ENCODE measurements around the gene TSSK2.
A peak's percentile ranks its signal among the peaks of the same experiment; 100 is the strongest.

GRCh38 chr22:19168088-19168890 is 37.2 kb downstream of the TSSK2 start:
- TF ChIP-seq, protein P1, sequence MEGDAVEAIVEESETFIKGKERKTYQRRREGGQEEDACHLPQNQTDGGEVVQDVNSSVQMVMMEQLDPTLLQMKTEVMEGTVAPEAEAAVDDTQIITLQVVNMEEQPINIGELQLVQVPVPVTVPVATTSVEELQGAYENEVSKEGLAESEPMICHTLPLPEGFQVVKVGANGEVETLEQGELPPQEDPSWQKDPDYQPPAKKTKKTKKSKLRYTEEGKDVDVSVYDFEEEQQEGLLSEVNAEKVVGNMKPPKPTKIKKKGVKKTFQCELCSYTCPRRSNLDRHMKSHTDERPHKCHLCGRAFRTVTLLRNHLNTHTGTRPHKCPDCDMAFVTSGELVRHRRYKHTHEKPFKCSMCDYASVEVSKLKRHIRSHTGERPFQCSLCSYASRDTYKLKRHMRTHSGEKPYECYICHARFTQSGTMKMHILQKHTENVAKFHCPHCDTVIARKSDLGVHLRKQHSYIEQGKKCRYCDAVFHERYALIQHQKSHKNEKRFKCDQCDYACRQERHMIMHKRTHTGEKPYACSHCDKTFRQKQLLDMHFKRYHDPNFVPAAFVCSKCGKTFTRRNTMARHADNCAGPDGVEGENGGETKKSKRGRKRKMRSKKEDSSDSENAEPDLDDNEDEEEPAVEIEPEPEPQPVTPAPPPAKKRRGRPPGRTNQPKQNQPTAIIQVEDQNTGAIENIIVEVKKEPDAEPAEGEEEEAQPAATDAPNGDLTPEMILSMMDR (conservative IDR thresholded peaks at IDR 0.05; ENCODE audit: low read length): 0 out of 2 replicates have a peak, but pooled peaks have one; percentile 11
- TF ChIP-seq EZH2phosphoT487 (IDR thresholded peaks at IDR 0.05; ENCODE audit: borderline replicate concordance, low read depth, low read length): no peak
